CD4-positive, CD25-positive, alpha-beta regulatory T cell (primary cell): Measurements from ENCODE around the gene JAG2. TPM values are rescaled to one million over a fixed set of nuclear protein-coding genes. Genes with fewer than 3 reads are reported as not detected.

Source experiments
- ATAC-seq, 2 donors: fragments of 150-1000 bp; cut with Tn5 transposase; one replicate each; pipeline ENCODE4 v1.10.0; 2021; ENCODE audit warnings: low read depth in 2 of 2, moderate number of reproducible peaks in 2 of 2, moderate library complexity in 1 of 2
- DNase-seq, 3 donors: peaks; one replicate each; pipeline versions ENCODE4 v3.0.0 to v3.0.0-alpha.2; 2012 to 2022; ENCODE audit warnings: mixed read lengths in 1 of 3
- H3K27ac ChIP-seq: one replicate; pipeline ENCODE4 v1.7.0; 2013; ENCODE audit warnings: mild to moderate bottlenecking, low read length; ENCODE audit not compliant: insufficient read depth, poor library complexity, severe bottlenecking
- H3K27me3 ChIP-seq: one replicate; pipeline ENCODE4 v1.7.0; 2013; ENCODE audit warnings: low read length; ENCODE audit not compliant: control insufficient read depth, insufficient read depth
- H3K36me3 ChIP-seq: one replicate; pipeline ENCODE4 v1.7.0; 2013; ENCODE audit warnings: mild to moderate bottlenecking, low read length, moderate library complexity; ENCODE audit not compliant: control insufficient read depth, insufficient read depth
- H3K4me1 ChIP-seq: 2 replicates; pipeline ENCODE4 v1.7.0; 2013; ENCODE audit warnings: mild to moderate bottlenecking, low read length; ENCODE audit not compliant: insufficient read depth, control insufficient read depth, poor library complexity, severe bottlenecking
- H3K4me3 ChIP-seq: one replicate; pipeline ENCODE4 v1.7.0; 2013; ENCODE audit warnings: low read depth, mild to moderate bottlenecking, low read length, moderate library complexity
- H3K9me3 ChIP-seq, 2 experiments: 1 replicate in 1 of 2; 2 replicates in 1 of 2; pipeline ENCODE4 v1.7.0; 2013; ENCODE audit warnings: low read length in 2 of 2, mild to moderate bottlenecking in 1 of 2, moderate library complexity in 1 of 2; ENCODE audit not compliant: control insufficient read depth in 2 of 2
- H3K27ac Mint-ChIP-seq, 3 donors: one replicate each; pipeline ENCODE4 v1.8.0; 2020 to 2022; ENCODE audit warnings: mild to moderate bottlenecking in 3 of 3, mixed read lengths in 3 of 3, moderate library complexity in 2 of 3
- H3K27me3 Mint-ChIP-seq: one replicate; pipeline ENCODE4 v1.8.0; 2022; ENCODE audit warnings: mild to moderate bottlenecking, mixed read lengths
- H3K36me3 Mint-ChIP-seq: one replicate; pipeline ENCODE4 v1.8.0; 2020; ENCODE audit warnings: mixed read lengths
- H3K4me1 Mint-ChIP-seq, 4 donors: one replicate each; pipeline ENCODE4 v1.8.0; 2020 to 2022; ENCODE audit warnings: mixed read lengths in 4 of 4, mild to moderate bottlenecking in 1 of 4
- H3K4me3 Mint-ChIP-seq, 4 donors: one replicate each; pipeline ENCODE4 v1.8.0; 2020 to 2022; ENCODE audit warnings: mild to moderate bottlenecking in 4 of 4, mixed read lengths in 4 of 4, moderate library complexity in 3 of 4
- H3K9me3 Mint-ChIP-seq, 7 donors: one replicate each; pipeline ENCODE4 v1.8.0; 2020 to 2022; ENCODE audit warnings: mixed read lengths in 7 of 7, mild to moderate bottlenecking in 3 of 7, moderate library complexity in 2 of 7
- polyA plus RNA-seq, 4 donors: library from polyadenylated mRNA; unstranded; fragments of 300-500 nt; fragmentation: Illumina TruSeq; gene quantifications; one replicate each; pipeline ENCODE4 v1.2.3, GENCODE V29; 2021
- total RNA-seq: library from RNA; stranded (reverse); gene quantifications from one replicate; pipeline ENCODE4 v1.2.3, GENCODE V29; 2022

Gene JAG2
- total and polyA plus RNA-seq, 5 donors from 2014 or later, result 0.05 to 1.4 (median 0.23) TPM; not detected in 2

DNA sequence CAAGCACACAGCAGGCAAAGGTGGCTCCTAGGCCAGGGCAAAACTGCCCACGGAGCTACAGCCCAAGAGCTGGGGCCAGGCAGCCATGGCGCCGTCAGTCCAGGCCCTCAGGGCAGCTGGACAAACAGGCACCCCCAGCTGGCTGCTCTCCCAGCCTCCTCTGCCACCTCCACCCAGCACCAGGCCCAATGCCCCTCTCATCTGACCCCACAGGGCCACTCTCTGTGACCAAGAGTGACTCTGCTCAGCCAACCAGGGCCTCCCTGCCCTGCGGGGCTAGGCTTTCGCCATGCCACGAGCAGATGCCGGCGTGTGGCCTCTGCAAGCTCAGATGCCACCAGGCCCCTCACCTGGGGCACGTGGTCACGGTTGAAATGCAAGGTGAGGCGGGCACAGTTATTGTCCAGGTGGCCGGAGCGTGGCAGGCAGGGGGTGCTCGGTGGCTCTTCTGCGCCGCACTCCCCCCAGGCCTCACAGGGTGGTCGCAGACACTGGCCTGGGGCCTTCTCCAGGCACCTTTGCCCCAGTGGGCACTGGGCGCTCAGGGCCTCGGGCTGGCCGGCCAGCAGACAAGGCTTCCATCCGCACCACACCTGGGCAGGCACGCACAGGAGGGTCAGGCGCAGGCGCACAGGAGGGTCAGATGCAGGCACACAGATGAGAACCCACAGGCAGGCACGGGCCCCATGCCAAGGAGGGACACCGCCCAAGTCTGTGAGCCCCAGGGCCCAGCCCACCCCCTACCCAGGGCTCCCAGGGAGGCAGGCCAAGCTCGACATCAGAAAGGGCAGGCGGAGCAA is 23.0 kb downstream of the JAG2 start:
- no peaks in the 10 kb centered on the region for H3K36me3 Mint-ChIP-seq
- Histone ChIP-seq H3K9me3 (peaks cover 0 to 2% of the 10 kb centered on the region in 2 experiments), H3K27ac (no peak overlapping the region), H3K4me3 (no peak overlapping the region), H3K36me3 (no peaks in the 10 kb centered on the region), H3K27me3 (no peaks in the 10 kb centered on the region), H3K4me1 (no peaks in the 10 kb centered on the region)
- peaks cover 0 to 2% (median 0%) of the 10 kb centered on the region in 7 donors for H3K9me3 Mint-ChIP-seq
- DNase-seq (no peak), ATAC-seq (no peak)
- H3K27me3 Mint-ChIP-seq, result no peaks in the 10 kb centered on the region
- H3K27ac Mint-ChIP-seq, result no peak overlapping the region
- no peak overlapping the region for H3K4me3 Mint-ChIP-seq
- no peaks in the 10 kb centered on the region for H3K4me1 Mint-ChIP-seq

DNA sequence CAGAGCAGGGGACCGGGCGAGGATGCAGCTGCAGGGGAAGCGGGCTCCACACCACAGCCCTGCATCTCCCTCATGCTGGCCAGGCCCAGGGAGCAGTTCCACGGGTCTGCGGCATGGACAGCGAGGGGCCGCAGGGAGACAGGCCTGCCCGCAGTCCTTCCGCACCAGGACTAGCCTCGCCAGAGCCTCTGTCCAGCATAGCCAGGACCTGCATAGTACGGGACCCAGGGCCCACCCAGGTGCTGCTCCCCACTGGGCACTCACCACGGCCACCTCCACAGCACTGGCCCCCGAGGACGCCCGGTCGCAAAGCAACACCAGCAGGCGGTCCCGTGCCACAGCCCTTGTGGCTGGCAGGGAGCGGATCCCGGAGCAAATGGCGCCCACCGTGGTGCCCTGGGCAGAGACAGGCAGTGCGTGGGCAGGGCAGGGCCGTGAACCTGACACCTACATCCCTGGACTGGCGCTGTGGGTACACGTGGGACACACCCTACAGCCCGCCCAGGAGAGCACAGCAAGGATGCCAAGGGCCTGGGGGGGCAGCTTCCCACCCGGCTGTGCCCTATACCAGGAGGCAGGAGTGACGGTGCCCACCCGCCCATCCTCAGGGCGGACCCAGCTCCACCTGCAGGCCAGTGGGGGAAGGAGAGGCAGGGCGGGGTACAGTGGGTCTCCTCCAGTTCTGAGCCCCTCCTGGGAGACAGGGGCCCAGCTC is 23.8 kb downstream of the JAG2 start:
- Mint-ChIP-seq H3K27me3 (no peaks in the 10 kb centered on the region), H3K4me1 (no peaks in the 10 kb centered on the region), H3K4me3 (no peak overlapping the region), H3K36me3 (no peaks in the 10 kb centered on the region), H3K9me3 (peaks cover 0 to 5% (median 0%) of the 10 kb centered on the region in 7 donors), H3K27ac (no peak overlapping the region)
- H3K27me3 ChIP-seq, result no peaks in the 10 kb centered on the region
- ATAC-seq (no peak), DNase-seq (no peak)
- peaks cover 4 to 9% of the 10 kb centered on the region in 2 experiments for H3K9me3 ChIP-seq
- no peak overlapping the region for H3K4me3 ChIP-seq
- no peaks in the 10 kb centered on the region for H3K36me3 ChIP-seq
- H3K27ac ChIP-seq, result no peak overlapping the region
- no peaks in the 10 kb centered on the region for H3K4me1 ChIP-seq

DNA sequence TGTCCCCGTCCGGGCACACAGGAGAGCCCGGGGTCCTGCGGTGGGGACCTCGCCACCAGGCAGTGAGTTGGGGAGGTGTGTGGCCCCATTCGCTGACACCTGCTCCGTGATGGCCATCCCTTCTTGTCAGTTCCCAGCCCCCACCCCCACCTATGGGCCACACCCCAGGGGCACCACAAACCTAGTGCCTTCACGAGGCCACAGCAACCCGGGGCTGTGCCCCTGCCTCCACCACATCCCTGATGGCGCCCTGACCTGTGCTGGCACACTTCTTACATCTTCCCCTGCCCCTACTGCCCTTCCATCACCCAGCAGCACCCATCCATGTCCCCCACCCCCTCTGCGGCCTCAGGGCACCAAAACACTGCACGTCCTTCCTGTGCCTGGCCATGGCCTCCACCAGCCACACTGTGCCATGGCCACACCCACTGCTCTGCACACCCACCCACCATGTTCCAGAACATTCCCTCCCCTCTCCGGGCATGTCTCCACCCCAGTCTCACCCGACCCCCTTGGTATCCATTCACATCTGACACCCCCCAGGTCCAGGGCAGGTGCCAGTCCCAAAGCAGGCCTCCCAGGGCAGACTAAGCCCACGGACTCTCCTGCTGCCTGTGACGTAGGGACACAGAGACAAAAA is 24.4 kb downstream of the JAG2 start:
- no peak for DNase-seq
- Mint-ChIP-seq H3K4me3 (no peak overlapping the region), H3K36me3 (no peaks in the 10 kb centered on the region)

DNA sequence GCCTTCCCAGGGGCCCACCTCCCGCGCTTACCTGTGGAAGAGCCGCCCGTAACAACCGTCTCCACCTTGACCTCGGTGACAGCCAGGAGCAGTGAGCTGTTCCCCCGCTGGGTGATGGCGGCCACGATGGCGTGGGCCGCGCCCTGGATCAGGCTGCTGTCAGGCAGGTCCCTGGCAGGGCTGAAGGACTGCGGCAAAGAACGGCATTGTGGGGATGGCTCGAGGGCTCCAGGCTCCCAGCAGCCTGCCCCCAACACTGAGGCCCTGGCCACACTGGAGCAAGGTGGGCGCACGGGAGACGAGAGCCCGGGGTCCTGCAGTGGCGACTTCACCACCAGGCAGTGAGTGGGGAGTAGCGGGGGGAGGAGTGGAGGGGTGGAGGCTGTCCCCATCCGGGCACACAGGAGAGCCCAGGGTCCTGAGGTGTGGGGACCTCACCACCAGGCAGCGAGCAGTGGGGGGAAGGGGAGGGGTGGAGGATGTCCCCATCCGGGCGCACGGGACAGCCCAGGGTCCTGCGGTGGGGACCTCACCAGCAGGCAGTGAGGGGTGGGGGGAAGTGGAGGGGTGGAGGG is 25.0 kb downstream of the JAG2 start:
- H3K27me3 ChIP-seq, result no peaks in the 10 kb centered on the region
- Mint-ChIP-seq H3K27ac (no peak overlapping the region), H3K4me1 (no peaks in the 10 kb centered on the region), H3K9me3 (peaks cover 0 to 7% (median 0%) of the 10 kb centered on the region in 7 donors), H3K27me3 (no peaks in the 10 kb centered on the region), H3K4me3 (no peak overlapping the region), H3K36me3 (no peaks in the 10 kb centered on the region)
- H3K27ac ChIP-seq, result no peak overlapping the region
- no peaks in the 10 kb centered on the region for H3K36me3 ChIP-seq
- H3K9me3 ChIP-seq, result peaks cover 4 to 12% of the 10 kb centered on the region in 2 experiments
- H3K4me3 ChIP-seq, result no peak overlapping the region
- ATAC-seq (no peak), DNase-seq (no peak)
- H3K4me1 ChIP-seq, result no peaks in the 10 kb centered on the region

More for the DNA sequence above, 24.4 kb downstream of the JAG2 start:
- H3K9me3 ChIP-seq, result peaks cover 4 to 12% of the 10 kb centered on the region in 2 experiments
- H3K36me3 ChIP-seq, result no peaks in the 10 kb centered on the region
- H3K4me3 ChIP-seq, result no peak overlapping the region
- H3K9me3 Mint-ChIP-seq, result peaks cover 0 to 7% (median 0%) of the 10 kb centered on the region in 7 donors
- H3K27ac ChIP-seq, result no peak overlapping the region
- ATAC-seq, result no peak
- no peaks in the 10 kb centered on the region for H3K4me1 ChIP-seq
- no peaks in the 10 kb centered on the region for H3K27me3 Mint-ChIP-seq
- no peaks in the 10 kb centered on the region for H3K4me1 Mint-ChIP-seq
- H3K27ac Mint-ChIP-seq, result peak overlapping the region in 1 of 3 donors; percentile 11
- no peaks in the 10 kb centered on the region for H3K27me3 ChIP-seq

DNA sequence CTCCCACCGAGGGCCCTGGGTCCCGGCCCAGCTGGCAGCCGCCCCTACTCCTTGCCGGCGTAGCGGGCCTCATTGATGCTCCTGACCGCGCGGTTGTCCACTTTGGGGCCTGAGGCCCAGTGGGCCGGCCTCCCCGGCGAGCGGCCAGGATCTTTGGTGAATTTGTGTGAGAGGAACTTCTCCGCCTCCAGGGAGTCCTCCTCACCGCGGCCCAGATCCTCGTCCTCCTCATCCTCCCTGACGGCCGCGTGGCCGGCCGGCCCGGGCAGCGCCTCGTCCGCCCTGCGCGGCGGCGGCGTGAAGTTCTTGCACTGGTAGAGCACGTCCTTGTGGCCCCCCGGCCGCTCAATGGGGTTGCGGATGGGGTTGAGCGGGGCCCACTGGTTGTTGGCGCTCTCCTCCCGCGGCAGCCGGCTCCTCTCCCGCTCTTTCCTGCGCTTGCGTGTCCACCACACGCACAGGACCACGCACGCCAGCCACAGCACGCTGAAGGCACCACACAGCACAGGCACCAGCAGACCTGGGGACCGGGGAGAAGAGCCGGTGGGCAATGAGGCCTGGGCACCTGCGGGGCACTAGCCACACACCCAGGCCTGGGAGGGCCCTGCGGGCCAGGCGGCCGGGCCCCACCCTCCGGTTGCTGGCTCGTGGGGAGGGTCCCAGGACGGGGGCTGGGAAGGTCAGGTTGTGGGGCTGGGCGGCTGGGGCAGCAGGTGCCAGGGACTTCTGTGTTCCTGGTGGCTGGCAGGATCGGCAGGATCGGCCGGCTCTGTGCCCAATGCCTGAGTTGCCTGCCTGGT is 25.7 kb downstream of the JAG2 start:
- Histone ChIP-seq H3K36me3 (no peaks in the 10 kb centered on the region), H3K27me3 (no peaks in the 10 kb centered on the region), H3K9me3 (peaks cover 4 to 12% of the 10 kb centered on the region in 2 experiments), H3K4me1 (no peaks in the 10 kb centered on the region), H3K4me3 (no peak overlapping the region), H3K27ac (no peak overlapping the region)
- no peaks in the 10 kb centered on the region for H3K36me3 Mint-ChIP-seq
- H3K27me3 Mint-ChIP-seq, result no peaks in the 10 kb centered on the region
- no peak overlapping the region for H3K4me3 Mint-ChIP-seq
- peaks cover 0 to 7% (median 0%) of the 10 kb centered on the region in 7 donors for H3K9me3 Mint-ChIP-seq
- ATAC-seq (no peak), DNase-seq (no peak)
- no peak overlapping the region for H3K27ac Mint-ChIP-seq
- no peaks in the 10 kb centered on the region for H3K4me1 Mint-ChIP-seq

DNA sequence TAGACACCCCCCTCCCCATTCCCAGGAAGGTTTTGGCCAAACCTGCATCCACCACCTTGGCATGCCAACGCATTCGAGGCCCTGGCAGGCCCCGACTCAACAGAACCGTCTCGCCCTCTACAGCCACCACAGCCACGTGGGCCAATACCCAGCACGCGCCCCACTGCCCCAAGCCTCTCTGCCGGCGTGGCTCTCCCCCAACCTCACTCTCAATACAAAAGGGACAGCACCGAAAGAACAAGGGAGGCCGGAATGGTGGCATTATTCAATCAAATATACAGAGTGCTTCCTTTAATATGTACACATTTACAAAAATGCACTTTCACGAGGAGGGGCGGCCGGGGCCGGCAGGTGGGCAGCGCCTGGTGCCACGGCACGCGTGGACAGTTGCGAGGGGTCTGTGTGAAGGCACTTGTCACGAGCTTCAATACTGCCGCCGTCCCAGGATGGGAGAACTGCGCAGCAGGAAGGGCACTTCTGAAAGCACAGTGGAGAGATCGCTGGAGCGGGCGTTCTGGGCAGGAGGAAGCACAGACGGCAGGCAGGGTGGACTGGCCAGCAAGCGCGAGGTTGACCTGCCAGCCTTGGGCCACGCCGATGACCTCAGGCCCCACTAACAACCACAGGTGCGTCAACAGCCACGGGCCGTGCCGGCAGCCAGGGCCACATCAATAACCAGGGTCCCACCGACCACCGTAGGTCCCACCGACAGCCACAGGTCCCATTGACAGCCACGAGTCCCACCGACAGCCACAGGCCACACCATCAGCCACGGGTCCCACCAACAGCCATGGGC is 26.9 kb downstream of the JAG2 start:
- Mint-ChIP-seq H3K4me3 (no peak overlapping the region), H3K4me1 (no peaks in the 10 kb centered on the region), H3K27me3 (no peaks in the 10 kb centered on the region), H3K27ac (peak overlapping the region in 1 of 3 donors; percentile 38), H3K9me3 (peaks cover 0 to 7% (median 0%) of the 10 kb centered on the region in 7 donors), H3K36me3 (no peaks in the 10 kb centered on the region)
- H3K36me3 ChIP-seq, result no peaks in the 10 kb centered on the region
- H3K27me3 ChIP-seq, result no peaks in the 10 kb centered on the region
- DNase-seq, result no peak
- H3K27ac ChIP-seq, result no peak overlapping the region
- no peak overlapping the region for H3K4me3 ChIP-seq
- no peak for ATAC-seq
- no peaks in the 10 kb centered on the region for H3K4me1 ChIP-seq
- H3K9me3 ChIP-seq, result peaks cover 4 to 12% of the 10 kb centered on the region in 2 experiments
